Ectodermal cell (in vitro differentiated cells): ENCODE measurements around the gene ASIC2.
A peak's percentile ranks its signal among the peaks of the same experiment; 100 is the strongest.

ENCODE experiments used
- H3K27ac ChIP-seq: 2 replicates; pipeline ENCODE4 v1.7.0; 2013; ENCODE audit warnings: mild to moderate bottlenecking, low read depth, low read length; ENCODE audit not compliant: insufficient read depth, poor library complexity, severe bottlenecking
- H3K27me3 ChIP-seq: 2 replicates; pipeline ENCODE4 v1.7.0; 2013; ENCODE audit warnings: mild to moderate bottlenecking, low read length; ENCODE audit not compliant: insufficient read depth, control insufficient read depth, poor library complexity, severe bottlenecking
- H3K36me3 ChIP-seq: one replicate; pipeline ENCODE4 v1.7.0; 2013; ENCODE audit warnings: low read length; ENCODE audit not compliant: control insufficient read depth, insufficient read depth
- H3K4me1 ChIP-seq: one replicate; pipeline ENCODE4 v1.7.0; 2013; ENCODE audit warnings: low read length; ENCODE audit not compliant: control insufficient read depth, insufficient read depth
- H3K4me3 ChIP-seq: 2 replicates; pipeline ENCODE4 v1.7.0; 2013; ENCODE audit warnings: low read depth, low read length, control low read depth; ENCODE audit not compliant: insufficient read depth
- H3K9me3 ChIP-seq: 2 replicates; pipeline ENCODE4 v1.7.0; 2013; ENCODE audit warnings: mild to moderate bottlenecking, low read length, moderate library complexity; ENCODE audit not compliant: control insufficient read depth
- WGBS, 2 experiments: methylation state at CpG; one replicate each; pipeline ENCODE4 v1.1.7; 2013; ENCODE audit warnings: missing lambda C conversion rate in 2 of 2; 5-methylcytosine and 5-hydroxymethylcytosine counted together

Gene ASIC2

DNA sequence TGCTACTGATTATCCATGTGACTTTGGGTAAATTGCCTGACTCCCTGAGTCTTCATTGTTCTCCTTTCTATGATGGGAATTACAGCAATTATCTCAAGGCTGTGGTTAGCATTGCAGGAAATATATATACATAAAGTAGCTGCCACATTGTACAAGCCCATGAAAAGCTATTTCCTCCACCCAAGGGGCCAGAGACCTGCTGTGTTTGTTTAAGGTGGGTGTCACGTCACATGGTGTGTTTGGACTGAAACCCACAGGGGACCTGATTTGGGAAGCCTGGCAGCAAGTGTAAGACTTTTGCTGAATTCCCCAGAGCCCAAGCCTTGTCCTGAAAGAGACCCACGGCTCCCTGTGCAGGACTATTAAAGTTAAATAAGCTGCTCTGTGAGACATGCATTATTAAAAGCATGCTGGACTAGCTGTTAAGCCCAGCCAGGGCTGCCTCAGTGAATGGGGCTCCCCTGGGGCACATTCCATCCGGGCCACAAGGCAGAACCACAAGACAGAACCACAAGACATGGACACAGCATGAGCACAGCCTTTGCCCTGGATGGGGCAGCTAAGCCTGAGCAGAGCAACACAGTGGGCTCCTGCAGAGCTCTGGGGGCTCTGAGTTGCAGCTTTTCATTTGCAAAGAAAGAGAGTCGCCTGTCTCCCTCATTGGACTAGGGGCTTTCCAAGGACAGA, 152.5 kb downstream of the ASIC2 start:
- 13 to 15% methylated on average over 4 of the region's 4 CpGs for WGBS, 2 experiments
- Histone ChIP-seq H3K27ac (peak overlapping the region; percentile 30), H3K27me3 (no peaks in the 10 kb centered on the region)

DNA sequence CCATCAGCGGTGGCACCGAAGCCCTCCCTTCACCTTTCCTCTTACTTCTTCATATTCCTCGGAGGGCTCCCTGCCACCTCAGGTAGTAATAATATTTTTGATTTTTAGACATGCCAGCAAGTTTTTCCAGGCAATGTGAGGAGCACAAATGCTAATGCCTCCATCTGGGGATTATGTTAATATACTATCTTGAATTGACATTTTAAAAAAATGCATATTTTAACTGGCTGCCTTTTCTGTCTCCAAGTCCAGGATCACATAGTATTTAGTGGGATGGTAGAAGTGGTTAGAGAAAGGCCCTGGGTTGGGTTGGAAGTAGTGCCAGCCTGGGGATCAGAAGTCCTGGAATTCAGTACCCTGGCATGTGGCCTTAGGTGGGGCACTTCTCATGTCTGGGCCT, 154.5 kb downstream of the ASIC2 start:
- Histone ChIP-seq H3K4me1 (peaks cover 12% of the 10 kb centered on the region), H3K9me3 (no peaks in the 10 kb centered on the region), H3K27ac (no peak overlapping the region), H3K4me3 (no peak overlapping the region), H3K36me3 (no peaks in the 10 kb centered on the region), H3K27me3 (no peaks in the 10 kb centered on the region)
- WGBS, 2 experiments = 86 to 88% methylated on average over 1 to 3 of the region's 3 CpGs

More for the DNA sequence above, 152.5 kb downstream of the ASIC2 start:
- no peaks in the 10 kb centered on the region for H3K36me3 ChIP-seq
- H3K4me3 ChIP-seq = no peak overlapping the region
- no peaks in the 10 kb centered on the region for H3K9me3 ChIP-seq
- peaks cover 12% of the 10 kb centered on the region for H3K4me1 ChIP-seq

DNA sequence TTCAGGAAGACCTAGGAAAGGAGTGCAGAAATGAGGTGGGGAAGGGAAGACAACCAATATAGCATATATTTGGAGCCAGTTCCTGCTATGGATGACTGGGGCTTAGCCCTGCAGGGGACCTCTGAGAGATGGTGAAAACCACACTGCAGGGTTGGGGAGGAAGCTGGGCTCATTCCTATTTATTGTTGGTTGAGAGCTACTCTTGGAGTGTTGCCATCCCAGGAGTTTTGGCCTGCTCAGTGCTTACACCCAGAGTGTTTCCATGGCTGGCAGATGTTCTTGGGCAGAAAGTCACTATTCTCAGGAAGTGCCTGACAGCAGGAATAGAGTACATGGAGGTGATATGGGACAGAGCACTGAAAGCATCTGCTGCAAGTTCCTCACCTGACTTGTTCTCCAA, 155.7 kb downstream of the ASIC2 start:
- H3K36me3 ChIP-seq = no peaks in the 10 kb centered on the region
- H3K27me3 ChIP-seq = no peaks in the 10 kb centered on the region
- H3K4me3 ChIP-seq = no peak overlapping the region
- no peaks in the 10 kb centered on the region for H3K9me3 ChIP-seq
- no peak overlapping the region for H3K27ac ChIP-seq
- peaks cover 12% of the 10 kb centered on the region for H3K4me1 ChIP-seq

DNA sequence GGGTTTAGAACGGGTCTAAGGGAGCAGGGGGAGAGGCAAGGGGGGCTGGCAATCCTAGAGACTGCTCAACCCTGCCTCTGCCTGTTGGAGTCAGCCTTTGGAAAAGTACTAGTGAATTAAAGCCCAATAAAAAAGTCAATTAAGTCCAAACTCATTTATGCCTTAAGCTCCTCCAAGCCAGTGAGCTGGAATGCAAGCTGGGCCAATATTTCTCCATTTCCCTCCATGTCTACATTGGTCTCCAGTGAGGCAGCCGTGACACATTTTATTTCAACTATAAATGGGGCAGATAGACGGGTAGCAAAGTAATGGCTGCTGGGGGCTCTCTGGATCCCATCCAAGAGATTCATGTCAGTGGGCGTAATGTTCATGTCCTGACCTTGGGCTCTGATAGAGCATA, 157.4 kb downstream of the ASIC2 start:
- Histone ChIP-seq H3K27ac (no peak overlapping the region), H3K36me3 (no peaks in the 10 kb centered on the region), H3K4me3 (no peak overlapping the region), H3K4me1 (peaks cover 12% of the 10 kb centered on the region), H3K27me3 (no peaks in the 10 kb centered on the region), H3K9me3 (no peaks in the 10 kb centered on the region)
- WGBS, 2 experiments = 91 to 93% methylated on average over 4 of the region's 4 CpGs

DNA sequence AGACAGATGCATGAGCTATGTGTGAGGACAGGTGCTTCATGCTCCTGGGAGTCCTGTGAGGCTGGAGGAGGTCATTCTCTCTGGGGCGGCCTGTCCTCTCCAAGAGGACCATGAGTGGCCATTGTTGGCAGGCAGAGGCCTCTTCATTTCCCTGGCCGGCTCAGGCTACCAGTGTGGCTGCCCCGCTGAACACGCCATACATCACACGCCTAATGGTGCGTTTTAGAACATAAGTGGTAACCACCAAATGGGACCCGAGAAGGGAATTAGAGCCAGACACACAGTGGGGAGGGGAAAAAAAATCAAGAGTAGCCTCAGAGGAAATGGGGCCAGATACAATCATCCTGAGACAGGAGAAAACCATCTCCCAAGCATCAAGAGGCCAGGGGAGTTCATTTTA, 161.5 kb downstream of the ASIC2 start:
- H3K9me3 ChIP-seq = no peaks in the 10 kb centered on the region
- no peak overlapping the region for H3K4me3 ChIP-seq
- H3K27me3 ChIP-seq = no peaks in the 10 kb centered on the region
- 95 to 97% methylated on average over 7 of the region's 7 CpGs for WGBS, 2 experiments
- no peaks in the 10 kb centered on the region for H3K4me1 ChIP-seq
- no peak overlapping the region for H3K27ac ChIP-seq
- no peaks in the 10 kb centered on the region for H3K36me3 ChIP-seq

DNA sequence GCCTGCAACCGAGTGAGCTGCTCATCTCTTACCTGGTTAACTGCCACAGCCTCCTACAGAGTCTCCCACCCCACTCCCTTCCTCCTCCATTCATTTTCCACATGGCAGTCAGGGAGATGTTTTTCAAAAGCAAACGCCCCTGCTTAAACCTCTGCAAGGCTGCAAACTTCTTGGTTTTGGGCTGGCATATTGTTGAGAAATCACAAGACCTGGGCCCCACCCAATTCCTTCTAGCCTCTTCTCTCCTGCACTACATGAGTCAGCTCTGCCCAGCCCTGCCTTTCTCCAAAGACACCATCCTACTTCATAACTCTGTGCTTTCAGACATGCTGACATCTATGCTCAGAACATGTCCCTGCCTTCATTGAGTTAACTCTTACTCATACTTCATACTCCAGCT, 165.4 kb downstream of the ASIC2 start:
- no peaks in the 10 kb centered on the region for H3K4me1 ChIP-seq
- no peaks in the 10 kb centered on the region for H3K9me3 ChIP-seq
- no peak overlapping the region for H3K27ac ChIP-seq
- no peaks in the 10 kb centered on the region for H3K27me3 ChIP-seq
- H3K4me3 ChIP-seq = no peak overlapping the region
- WGBS, 2 experiments = 75 to 77% methylated on average over 2 of the region's 2 CpGs
- H3K36me3 ChIP-seq = no peaks in the 10 kb centered on the region

DNA sequence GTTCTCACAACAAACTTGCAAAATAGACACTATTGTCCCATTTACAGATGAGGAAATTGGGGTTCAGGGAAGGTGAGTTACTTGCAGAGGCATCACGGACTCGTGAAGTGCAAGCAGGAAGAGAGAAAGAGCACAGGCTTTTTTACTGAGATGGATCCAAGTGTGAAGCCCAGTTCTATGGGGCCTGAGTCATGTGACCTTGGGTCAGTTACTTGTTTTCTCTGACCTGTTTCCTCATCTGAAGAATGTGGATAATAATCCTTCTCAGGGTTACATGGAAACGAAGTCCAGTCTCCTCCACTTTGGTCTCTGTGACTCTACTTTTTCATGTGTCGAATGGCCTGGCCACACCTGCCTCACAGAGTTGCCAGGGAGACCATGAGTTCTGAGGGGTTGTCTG, 167.0 kb downstream of the ASIC2 start:
- Histone ChIP-seq H3K9me3 (no peaks in the 10 kb centered on the region), H3K27me3 (no peaks in the 10 kb centered on the region), H3K4me3 (no peak overlapping the region), H3K4me1 (no peaks in the 10 kb centered on the region), H3K27ac (no peak overlapping the region), H3K36me3 (no peaks in the 10 kb centered on the region)
- WGBS, 2 experiments = 92 to 95% methylated on average over 4 of the region's 4 CpGs

DNA sequence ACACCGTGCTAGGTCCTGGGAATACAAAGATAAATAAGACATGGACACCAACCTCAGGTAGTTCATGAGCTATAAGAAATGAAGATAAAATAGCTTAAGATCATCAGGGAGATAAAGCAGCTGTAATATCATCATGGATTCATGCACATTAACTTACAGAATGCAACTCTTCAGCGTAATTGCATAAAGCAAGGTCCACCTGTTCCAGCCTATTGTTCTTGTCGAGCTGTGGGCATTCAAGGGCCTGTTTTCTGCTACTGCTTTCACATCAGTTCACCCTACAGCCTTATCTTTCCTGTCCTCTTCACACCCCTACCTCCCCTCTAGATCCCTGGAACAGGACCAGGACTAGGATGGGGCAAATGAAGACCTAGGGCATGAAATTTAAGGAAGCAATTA, 167.5 kb downstream of the ASIC2 start:
- H3K4me1 ChIP-seq = no peaks in the 10 kb centered on the region
- H3K4me3 ChIP-seq = no peak overlapping the region
- H3K36me3 ChIP-seq = no peaks in the 10 kb centered on the region
- H3K27ac ChIP-seq = no peak overlapping the region
- no peaks in the 10 kb centered on the region for H3K9me3 ChIP-seq
- 86 to 92% methylated on average over 3 of the region's 3 CpGs for WGBS, 2 experiments
- no peaks in the 10 kb centered on the region for H3K27me3 ChIP-seq

DNA sequence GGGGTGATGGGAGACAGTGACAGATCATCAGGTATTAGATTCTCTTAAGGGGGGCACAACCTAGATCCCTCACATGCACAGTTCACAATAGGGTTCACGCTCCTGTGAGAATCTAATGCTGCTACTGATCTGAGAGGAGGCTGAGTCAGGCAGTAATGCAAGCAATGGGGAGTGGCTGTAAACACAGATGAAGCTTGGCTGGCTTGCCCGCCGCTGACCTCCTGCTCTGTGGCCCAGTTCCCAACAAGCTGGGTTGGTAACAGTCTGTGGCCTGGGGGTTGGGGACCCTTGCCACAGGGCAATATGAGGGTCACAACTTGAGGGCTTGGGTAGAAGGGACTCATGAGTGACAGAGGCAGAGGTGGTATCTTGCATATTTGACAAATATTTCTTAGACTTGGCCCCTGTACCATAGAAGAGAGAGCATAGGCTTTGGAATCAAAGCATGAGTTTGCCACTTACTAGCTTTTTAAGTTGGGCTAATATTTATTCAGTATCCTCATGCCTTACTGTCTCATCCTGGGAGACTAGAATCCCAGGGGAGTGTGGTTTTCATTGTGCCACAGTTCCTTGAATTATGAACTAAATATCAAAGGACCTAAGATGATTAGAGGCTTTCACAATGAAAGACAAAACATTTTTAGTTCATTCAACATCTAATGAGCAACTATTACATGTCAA, 168.1 kb downstream of the ASIC2 start:
- WGBS, 2 experiments = 70 to 79% methylated on average over 3 of the region's 3 CpGs

DNA sequence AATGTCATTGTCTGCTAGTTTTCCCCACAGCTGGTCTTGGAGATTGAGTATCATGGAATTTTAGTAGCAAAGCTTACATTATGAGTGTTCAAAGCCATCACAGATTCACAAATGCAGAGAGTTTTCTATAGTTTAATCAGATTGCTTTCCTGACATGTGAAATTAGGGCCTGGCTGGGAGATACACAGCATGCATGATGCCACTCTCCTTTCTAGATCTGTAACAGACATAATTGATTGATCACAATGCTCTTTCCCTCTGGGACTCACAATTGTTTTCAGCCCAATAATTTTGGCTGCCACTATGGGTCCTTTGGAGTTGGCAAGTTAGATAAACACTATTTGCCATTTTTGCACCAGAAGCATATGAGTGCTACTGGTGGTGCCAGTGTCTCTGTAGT, 168.9 kb downstream of the ASIC2 start:
- H3K4me1 ChIP-seq = no peaks in the 10 kb centered on the region

More for the DNA sequence above, 168.1 kb downstream of the ASIC2 start:
- H3K36me3 ChIP-seq = no peaks in the 10 kb centered on the region
- H3K27ac ChIP-seq = no peak overlapping the region
- no peaks in the 10 kb centered on the region for H3K9me3 ChIP-seq
- no peaks in the 10 kb centered on the region for H3K4me1 ChIP-seq
- no peaks in the 10 kb centered on the region for H3K27me3 ChIP-seq
- no peak overlapping the region for H3K4me3 ChIP-seq

More for the DNA sequence above, 168.9 kb downstream of the ASIC2 start:
- no peak overlapping the region for H3K27ac ChIP-seq
- no peak overlapping the region for H3K4me3 ChIP-seq
- H3K36me3 ChIP-seq = no peaks in the 10 kb centered on the region
- H3K27me3 ChIP-seq = no peaks in the 10 kb centered on the region
- no peaks in the 10 kb centered on the region for H3K9me3 ChIP-seq
